NCI-H1105 (cell line): Measurements from ENCODE around the gene POTEJ.
"Not testable (repeated sequence)": the region's sequence is repeated elsewhere in the genome, so short reads cannot be mapped to it uniquely, and the experiment has no call there.

ENCODE experiments used
- DNase-seq: peaks from one replicate; lab custom pipeline; 2025; lab: John Stamatoyannopoulos, UW

The POTEJ gene

DNA sequence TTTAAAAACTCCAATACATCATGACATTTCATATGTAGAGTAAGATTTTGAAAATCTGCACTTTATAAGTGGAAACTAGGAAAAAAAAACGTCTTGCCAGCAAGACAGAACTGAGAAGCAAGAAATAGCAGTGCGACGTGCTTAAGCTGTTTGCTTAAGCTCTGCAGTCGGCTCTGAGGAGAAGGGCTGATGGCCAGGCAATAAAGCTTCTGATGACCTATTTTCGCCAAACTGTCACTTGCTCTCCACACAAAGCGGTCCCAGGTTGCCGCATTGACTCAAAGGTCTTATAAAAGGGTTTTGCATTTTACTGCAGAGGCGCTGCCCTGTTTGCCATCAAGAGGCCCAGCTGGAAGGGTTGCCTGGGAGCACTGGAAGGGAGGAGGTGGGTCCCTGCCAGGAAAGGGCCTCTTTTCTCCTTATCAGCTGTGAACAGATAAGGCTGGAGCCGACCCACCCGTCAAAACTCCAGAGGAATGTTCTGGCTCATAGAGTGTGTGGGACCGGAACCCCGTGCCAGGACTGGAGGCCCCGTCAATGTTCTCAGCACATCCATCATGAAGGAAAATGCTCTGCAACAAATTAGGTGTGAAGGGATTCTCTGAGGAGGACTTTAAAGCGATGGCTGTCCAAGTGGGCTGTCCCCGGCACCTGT is 9.5 kb upstream of the POTEJ start:
- not testable (repeated sequence) for DNase-seq

DNA sequence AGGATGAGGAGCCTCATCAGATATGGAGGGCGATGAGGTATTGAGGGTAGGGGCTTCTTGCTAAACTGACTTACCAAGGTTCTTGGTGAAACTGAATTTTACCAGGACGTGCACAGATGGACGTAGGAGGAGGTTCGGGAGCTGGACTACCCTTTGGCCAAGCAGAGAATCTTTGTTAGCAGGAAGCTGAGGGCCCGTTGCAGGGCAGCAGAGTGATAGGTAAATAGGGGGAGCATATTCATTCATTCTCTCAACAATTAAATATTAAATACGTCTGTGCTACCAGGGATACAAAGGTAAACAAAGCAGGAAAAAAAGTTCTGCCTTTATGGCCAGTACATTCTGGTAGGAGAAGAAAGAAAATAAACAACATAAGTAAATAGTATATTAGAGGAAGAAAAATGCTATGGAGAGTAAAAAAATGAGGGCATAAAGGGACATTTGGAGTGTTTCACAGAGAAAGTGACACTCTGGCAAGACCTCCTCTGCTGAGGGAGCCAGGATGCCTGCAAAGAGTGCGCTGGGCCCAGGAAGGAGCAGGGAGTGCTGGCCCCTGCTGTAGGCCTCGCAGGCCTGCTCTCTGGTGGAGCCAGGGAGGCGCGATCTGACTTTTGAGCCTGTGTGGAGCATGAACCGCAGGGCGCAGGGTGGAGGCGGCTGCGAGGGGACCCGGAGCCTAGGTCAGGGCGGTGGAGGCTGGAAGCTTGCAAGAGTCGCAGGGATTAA is 2.8 kb upstream of the POTEJ start:
- not testable (repeated sequence) for DNase-seq

DNA sequence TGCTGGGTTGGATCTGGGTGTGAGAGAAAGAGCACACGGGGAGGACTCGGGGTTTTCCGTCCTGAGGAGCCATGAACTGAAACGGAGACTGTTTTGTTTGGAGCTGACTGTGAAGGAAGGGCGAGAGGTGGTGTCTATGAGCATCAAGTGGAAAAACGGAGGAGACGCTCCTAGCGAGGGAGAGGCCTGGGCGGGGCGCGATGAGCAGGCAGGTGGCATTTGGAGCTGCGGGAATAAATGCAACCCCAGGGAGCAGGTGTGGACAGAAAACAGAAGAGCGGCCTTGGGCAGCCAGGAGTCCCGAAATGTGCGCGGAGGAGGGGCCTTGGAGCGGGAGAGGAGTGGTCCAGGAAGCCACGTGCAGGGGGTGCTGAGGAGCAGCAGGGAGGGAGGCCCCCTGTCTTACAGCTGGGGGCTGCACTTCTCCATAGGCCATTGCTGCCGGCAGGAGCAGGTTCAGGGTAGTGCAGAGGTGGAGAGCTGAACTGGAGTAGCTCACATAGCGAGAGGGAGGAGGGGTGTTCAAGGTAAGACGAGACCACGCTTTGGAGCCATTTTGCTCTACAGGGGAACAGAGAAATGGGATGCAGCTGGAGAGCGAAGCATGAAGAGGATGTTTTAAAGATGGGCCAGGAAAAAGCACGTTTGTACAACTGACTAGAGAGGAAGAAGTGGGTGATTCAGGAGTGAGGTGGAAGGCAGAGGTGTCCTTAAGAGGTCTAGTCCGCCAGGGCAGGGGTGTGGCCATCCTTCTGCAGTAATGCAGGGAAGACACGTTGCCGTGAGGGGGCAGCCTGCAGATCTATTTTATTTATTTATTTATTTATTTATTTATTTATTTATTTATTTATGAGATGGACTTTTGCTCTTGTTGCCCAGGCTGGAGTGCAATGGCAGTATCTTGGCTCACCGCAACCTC is 2.0 kb upstream of the POTEJ start:
- DNase-seq, result not testable (repeated sequence)

DNA sequence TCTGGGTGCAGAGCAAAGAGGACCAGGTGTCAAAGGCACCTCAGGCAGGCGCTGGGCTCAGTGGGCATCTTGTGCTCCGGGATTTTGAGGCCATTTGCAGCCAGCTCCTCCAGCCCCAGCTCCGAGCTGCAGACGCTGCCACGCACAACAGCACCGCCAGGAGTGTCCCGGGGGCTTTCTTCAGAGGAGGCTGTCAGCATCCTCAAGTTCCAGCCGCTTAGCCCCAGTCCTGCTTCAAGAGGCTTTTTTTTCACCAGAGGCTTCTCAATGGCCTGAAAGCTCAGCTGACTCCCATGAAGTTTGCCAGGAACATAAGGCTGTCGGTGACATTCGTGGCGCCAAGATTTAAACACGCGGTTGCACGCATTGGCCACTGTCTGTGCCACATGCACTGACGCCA is 754 bp upstream of the POTEJ start:
- not testable (repeated sequence) for DNase-seq

DNA sequence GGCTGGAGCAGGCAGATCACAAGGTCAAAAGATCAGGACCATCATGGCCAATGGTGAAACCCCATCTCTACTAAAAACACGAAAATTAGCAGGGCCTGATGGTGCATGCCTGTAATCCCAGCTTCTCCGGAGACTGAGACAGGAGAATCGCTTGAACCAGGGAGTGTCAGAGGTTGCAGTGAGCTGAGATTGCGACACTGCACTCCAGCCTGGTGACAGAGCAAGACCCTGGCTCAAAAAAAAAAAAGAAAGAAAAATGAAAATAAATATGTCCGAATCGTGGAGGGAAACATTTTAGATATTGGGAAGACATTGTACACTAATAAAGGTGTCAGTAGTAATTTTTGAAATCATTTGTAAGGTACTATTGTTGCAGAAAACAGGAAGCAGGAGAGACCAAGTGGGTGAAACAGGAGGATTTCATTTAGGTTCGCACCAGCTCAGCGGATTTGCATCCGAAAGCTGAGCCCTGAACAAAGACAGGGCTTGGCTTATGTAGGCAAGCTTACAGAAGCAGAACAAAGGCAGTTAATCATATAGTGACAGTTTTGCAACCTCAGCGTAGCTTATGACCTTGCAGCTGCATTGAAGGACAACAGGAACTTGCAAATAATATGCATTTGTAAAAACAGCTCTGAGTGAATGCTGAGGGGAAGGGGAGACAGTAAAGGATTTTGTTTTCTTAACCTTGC is 17.7 kb downstream of the POTEJ start:
- DNase-seq, result not testable (repeated sequence)

DNA sequence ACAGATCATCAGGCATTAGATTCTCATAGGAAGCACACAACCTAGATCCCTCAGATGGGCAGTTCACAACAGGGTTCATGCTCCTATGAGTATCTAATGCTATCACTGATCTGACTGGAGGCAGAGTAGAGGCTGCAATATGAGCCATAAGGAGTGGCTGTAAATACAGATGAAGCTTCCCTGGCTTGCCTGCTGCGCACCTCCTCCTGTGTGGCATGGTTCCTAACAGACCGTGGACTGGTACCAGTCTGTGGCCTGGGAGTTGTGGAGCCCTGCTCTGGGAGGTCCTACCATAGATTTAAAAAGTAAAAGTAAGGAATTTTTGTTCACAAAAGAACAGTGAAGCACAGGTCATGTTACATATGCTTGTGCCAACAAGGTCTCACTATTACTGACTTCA is 27.7 kb downstream of the POTEJ start:
- DNase-seq, result not testable (repeated sequence)

DNA sequence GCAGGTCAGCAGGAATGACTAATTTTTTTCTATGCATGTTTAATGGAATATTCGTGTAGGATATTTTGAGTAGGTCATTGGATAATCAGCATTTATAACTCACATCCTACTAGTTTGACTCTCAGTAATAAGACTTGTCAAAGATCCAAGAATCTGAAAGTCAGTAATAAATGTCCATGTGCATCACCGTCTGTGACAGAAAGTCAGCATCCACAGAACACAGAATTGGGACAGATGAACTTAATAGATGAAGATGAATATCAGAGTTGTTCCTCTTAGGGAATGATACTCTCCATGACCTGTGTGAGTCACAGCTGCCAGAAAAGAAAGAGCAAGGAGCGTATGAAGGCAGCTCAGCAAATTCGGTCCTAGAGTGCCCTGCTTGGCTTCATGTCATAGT is 30.4 kb downstream of the POTEJ start:
- DNase-seq, result not testable (repeated sequence)

DNA sequence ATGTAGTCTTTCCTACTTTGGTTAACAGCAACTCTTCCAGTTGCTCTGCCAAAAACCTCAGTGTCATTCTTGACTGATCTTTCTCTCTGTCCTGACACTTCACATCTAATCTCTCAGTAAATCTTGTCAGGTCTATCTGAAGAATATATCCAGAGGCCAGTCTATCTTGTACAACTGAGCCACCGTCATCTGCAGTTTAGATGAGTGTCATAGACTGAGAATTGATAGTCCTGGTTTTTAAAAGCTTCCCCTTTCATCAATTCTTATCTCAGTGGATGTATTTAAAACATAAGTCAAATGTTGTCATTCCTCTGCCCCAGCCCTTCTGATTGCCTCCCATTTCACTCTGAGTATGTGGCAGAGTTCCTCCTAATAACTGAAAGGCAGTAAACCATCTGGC is 38.0 kb downstream of the POTEJ start:
- not testable (repeated sequence) for DNase-seq

DNA sequence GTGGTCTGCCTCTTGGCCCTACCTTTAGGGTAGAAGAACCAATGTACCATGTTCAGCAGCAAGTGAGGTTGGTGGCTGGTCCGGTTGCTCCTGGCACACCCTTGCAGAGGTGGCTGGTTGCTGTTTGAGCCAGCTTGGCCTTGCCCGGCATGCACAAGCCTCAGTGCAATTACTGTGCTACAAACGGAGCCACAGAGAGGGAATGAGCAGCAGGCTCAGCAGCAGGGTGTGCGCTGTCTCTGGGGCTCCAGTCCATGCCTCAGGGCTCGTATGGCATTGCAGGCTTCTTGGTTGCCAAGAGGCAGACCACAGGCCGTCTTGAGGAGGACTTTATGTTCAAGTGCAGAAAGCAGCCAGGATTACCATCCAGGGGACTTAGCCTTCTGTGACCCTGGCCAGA is 53.3 kb downstream of the POTEJ start:
- not testable (repeated sequence) for DNase-seq

DNA sequence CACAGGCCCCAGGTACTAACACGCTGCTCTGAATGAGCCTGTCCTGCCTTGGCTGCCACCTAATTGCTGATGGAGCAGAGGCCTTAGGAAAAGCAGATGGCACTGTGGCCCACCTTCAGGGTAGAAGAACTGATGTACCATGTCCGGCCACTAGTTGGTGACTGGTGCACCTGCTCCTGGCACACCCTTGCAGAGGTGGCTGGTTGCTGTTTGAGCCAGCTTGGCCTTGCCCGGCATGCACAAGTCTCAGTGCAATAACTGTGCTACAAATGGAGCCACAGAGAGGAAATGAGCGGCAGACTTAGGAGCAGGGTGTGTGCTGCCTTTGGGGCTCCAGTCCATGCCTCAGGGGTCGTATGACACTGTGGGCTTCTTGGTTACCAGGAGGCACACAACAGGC is 54.4 kb downstream of the POTEJ start:
- not testable (repeated sequence) for DNase-seq

DNA sequence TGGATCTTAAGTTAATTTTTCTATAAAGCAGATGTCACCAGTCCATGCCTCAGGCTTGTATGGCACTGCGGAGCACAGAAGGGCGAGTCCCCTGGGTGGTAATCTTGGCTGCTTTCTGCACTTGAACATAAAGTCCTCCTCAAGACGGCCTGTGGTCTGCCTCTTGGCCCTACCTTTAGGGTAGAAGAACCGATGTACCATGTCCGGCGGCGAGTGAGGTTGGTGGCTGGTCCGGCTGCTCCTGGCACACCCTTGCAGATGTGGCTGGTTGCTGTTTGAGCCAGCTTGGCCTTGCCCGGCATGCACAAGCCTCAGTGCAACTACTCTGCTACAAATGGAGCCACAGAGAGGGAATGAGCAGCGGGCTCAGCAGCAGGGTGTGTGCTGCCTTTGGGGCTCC is 56.3 kb downstream of the POTEJ start:
- not testable (repeated sequence) for DNase-seq

DNA sequence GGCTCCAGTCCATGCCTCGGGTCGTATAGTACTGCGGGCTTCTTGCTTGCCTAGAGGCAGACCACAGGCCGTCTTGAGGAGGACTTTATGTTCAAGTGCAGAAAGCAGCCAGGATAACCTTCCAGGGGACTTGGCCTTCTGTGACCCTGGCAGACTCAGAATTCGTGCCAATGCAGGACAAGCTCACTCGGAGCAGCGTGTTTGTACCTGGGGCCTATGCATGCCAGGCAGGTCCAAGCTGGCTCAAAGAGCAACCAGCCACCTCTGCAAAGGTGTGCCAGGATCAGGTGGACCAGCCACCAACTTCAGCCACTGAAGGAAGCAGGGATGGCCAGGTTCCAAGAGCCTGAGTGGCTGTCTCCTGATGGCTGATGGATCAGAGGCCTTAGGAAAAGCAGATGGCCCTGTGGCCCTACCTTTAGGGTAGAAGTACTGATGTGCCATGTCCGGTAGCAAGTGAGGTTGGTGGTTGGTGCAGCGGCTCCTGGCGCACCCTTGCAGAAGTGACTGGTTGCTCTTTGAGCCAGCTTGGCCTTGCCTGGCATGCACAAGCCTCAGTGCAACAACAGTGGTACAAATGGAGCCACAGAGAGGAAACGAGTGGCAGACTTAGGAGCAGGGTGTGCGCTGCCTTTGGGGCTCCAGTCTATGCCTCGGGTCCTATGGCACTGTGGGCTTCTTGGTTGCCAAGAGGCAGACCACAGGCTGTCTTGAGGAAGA is 58.9 kb downstream of the POTEJ start:
- DNase-seq, result not testable (repeated sequence)

DNA sequence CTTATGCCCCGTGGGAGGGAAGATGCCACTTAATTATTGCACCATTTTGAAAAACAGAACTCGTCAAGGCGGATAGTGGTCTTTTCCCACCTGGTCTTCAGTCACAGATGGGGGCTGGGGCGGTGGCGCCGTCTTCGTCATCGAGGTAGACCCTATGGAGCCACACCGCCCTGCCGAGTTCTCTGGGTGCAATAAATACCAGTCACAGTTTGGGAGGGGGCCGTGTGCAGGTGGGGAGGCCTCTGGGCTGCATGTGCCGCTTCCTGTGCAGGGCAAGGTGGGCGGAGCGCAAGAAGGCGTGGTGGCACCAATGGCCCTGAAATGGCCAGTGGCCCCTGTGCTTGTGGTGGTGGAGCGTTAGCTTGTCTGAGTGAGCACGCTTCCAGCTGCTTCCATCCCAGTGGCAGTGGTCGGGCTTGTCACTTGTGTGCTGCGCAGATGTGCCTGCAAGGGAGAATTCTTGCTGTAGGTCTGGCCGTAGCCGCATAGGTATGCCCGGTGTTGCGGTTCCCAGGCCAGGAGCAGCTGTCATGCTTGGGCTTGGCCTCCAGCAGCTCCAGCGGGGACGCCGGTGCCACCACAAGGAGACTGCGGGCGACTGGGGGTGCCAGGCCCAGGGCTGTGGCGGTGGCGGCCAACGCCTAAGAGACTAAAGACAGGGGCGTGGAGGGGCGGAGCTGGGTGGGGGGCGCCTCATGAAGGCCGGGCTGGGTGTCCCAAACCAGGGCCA is 81.0 kb downstream of the POTEJ start:
- not testable (repeated sequence) for DNase-seq

DNA sequence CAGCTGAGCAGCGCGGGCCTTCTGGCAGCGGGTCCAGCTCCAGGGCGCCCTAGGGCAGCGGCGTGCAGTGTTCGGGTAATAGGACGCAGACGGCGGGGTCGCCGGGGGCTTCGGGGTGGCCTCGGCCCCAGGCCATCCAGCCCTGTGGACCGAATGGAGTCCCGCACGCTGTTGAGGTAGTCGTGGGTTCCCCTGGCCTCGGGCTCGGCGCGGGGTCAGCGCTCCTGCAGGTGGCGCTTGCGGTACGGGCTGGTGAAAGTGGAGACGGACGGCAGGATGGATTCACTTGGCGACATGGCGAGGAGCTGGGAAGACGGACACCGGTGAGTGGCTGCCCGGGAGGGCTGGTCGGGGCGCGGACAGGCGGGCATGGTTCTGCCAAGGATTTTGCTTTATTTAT is 82.2 kb downstream of the POTEJ start:
- not testable (repeated sequence) for DNase-seq

DNA sequence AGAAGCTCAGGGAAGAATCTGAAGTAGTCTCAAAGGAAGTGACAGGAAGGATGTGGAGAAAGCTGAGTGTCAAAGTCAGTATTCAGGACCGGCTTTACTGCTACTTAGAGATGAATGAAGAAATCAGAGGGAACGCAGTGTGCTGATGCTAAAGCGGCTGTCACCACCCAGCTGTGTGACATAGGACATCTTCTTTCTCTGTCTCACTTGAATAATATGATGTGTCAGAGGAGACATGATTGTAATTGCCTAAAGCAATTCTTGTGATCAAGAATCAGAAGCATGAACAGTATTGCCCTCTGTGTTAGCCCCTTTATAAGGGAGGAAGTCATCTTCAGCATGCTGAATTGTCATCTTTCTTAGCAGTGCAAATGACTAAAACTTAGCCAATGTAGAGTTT is 92.0 kb downstream of the POTEJ start:
- not testable (repeated sequence) for DNase-seq
